Hepatocyte (in vitro differentiated cells): ENCODE results near the gene CGREF1.

Source experiments
- EZH2 ChIP-seq: fragments of 200-600 bp; sonication (generic); IDR thresholded peaks from 2 replicates; pipeline ENCODE4 v1.6.1; 2016; ENCODE audit warnings: antibody characterized with exemption, mild to moderate bottlenecking, borderline replicate concordance
- TF ChIP-seq, protein P1 (sequence below): fragments of 200-600 bp; sonication (generic); IDR thresholded peaks from 2 replicates; pipeline ENCODE4 v1.5.1; 2016; ENCODE audit warnings: antibody characterized with exemption, mild to moderate bottlenecking; ENCODE audit not compliant: poor library complexity

DNA sequence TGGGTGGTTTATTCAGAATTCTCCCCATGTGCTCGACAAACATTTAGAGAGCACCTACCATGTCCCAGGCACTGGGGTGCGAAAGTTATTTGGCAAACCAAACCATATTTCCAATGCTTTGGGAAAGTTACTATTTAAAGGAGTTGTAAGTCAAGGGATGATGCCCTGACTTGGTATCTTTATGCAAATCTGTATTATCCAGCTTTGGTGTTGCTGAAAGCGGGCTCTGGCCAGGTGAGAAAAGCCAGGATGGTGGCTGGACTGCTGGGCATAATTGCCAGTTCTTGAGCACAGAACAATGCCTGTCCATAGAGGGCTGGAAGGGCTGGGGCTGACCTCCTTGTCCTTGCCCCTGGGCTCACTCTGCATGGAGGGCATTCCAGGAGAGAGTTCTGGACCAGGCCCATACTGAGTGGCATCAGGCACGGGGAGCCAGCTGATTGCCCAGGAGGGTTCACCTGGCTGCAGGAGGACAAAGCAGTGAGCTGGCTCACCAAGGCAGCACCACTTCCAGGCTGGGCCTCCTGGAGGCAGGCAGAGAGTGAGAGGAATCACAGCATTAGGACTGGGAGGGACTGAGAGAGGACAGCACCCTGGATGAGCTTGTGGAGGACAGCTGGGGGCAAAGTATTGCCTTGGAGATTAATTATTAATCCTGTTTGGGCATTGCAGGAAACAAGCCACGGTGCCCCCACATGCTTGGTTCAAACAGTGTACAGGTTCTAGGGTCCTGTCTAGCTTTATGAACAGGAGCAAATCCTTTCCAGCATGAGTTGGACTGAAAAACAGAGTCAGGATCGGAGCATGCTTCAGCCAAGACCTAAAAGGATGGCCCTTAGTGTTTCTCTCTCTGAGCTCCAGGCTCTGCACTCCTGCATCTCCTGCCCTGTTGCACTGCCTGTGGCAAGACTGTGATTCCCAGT, 25.2 kb downstream of the CGREF1 start:
- TF ChIP-seq EZH2, result no peak
- TF ChIP-seq, protein P1, sequence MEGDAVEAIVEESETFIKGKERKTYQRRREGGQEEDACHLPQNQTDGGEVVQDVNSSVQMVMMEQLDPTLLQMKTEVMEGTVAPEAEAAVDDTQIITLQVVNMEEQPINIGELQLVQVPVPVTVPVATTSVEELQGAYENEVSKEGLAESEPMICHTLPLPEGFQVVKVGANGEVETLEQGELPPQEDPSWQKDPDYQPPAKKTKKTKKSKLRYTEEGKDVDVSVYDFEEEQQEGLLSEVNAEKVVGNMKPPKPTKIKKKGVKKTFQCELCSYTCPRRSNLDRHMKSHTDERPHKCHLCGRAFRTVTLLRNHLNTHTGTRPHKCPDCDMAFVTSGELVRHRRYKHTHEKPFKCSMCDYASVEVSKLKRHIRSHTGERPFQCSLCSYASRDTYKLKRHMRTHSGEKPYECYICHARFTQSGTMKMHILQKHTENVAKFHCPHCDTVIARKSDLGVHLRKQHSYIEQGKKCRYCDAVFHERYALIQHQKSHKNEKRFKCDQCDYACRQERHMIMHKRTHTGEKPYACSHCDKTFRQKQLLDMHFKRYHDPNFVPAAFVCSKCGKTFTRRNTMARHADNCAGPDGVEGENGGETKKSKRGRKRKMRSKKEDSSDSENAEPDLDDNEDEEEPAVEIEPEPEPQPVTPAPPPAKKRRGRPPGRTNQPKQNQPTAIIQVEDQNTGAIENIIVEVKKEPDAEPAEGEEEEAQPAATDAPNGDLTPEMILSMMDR, result no peak
